HG02759 (cell line): ENCODE measurements around the gene TNS1.

Experiments
- ATAC-seq: cut with Tn5 transposase; IDR thresholded peaks from one replicate; pipeline ENCODE4 v1.9.1; 2021; ENCODE audit warnings: mild to moderate bottlenecking, moderate library complexity; ENCODE audit not compliant: unreplicated experiment

TNS1 gene

DNA sequence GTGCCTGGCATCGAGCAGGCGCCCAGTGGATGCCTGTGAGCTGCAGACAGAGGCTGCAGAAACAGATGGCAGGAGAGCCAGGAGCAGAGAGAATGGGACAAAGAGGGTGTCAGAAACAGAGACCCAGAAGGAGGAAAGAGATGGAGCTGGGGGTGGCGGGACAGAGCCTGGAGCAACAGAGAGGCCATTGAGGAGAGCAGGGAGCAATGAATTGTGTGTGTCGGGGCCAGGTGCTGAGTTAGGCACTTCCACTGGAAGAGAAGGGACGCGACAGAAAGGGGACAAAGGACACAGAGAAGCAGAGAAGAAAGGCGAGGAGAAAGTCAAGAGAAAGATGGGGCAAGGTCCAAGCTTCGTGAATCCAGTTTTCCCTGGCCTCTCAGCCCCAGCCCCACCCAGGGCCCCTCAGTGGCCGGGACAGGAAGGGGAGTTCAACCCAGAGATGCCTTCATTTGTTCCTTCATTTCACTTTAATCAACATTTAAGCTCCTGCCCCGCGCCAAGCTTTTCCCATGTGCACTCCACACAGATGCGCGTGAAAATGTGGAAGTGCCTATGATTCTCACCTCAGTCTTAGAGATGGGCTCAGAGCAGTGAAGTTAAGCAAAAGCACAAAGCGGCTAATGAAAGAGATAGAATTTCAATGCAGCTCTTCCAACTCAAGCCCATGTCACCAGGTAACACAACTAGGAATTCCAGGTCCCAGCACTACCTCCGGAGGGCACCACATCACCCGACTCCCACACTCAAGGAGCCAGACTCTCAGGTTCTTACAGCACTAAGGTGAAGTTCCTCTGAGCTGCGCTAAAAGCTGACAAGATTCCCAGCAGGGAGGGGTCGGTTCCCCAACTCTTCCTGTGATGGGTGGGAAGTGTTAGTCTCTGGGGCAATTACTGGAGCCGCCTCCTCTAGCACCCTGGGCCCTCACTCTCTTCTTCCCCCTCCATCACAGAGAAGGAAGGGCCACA lies 55.1 kb downstream of the TNS1 start:
- ATAC-seq: no peak

DNA sequence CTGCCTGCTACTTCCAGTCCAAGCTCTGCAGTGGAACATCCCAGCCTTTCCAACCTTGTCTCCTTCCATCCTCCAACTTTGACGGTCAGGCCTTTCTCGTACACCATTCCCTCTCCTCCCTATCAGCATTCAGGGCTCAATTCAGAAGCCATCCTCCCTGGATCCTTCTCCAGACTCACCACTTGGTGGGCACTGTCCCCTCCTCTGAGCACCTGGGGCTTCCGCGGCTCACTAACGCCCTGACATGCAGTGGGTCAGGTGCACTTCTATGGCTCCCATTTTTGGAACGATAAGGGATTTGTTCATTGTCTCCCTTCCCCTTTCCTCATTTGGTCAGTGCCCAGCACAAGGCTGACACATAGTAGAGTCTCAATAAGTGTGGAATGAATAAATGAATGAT lies 56.7 kb downstream of the TNS1 start:
- no peak for ATAC-seq

DNA sequence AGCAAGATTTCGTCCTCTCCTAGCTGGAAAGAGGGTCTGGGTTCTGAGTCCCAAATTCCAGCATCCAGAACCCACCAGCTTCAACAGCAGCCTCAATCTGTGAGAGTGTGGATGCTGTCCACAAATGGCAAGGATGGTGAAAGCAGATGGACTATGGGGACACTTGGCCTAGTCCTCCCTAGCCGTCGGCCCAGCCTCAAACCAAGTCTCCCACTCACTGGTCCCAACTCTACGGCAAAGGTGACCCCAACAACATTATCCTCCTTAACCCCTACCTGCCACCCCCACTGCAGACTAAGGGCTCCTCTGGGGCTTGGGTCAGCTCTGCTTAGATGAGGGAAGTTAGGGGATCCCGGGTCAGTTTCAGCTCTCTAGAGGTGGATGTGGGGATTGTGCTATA lies 57.3 kb downstream of the TNS1 start:
- no peak for ATAC-seq

DNA sequence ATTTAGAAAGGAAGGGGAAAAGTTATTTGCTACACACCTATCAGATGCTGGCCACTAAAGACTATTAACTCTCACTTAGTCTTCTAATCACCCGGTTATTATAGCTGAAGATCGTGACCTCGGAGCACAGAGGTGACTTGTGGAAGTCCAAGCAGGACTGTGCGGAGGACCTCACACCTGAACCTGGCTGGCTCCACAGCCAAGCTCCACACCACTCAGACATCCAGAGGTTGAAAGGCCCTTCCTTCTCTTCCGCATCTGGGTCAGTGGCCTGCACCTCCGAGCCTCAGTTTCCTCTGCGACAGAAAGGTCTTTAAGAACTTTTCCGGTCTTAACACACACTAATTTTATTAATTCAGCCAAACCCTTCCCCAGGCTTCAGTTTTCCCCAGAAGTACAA lies 57.9 kb downstream of the TNS1 start:
- no peak for ATAC-seq

DNA sequence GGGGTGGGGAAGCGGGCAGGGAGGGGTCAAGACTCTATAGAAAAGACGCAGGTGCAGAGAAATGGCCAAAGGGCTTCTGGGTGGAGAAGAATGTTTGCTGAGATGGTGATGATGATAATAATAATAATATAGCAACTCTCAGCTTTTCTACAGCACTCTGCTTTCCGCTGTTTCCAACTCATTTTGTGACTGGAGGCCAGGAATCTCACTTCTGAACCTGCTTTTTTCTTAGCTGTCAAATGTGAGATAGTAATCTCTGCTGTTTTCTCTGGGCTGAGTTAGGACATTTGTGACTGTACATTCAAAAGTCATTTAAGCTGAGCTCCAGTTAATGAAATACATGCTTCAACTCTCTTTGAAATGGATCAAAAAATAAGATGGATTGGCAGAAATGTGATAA lies 58.4 kb downstream of the TNS1 start:
- ATAC-seq: no peak

DNA sequence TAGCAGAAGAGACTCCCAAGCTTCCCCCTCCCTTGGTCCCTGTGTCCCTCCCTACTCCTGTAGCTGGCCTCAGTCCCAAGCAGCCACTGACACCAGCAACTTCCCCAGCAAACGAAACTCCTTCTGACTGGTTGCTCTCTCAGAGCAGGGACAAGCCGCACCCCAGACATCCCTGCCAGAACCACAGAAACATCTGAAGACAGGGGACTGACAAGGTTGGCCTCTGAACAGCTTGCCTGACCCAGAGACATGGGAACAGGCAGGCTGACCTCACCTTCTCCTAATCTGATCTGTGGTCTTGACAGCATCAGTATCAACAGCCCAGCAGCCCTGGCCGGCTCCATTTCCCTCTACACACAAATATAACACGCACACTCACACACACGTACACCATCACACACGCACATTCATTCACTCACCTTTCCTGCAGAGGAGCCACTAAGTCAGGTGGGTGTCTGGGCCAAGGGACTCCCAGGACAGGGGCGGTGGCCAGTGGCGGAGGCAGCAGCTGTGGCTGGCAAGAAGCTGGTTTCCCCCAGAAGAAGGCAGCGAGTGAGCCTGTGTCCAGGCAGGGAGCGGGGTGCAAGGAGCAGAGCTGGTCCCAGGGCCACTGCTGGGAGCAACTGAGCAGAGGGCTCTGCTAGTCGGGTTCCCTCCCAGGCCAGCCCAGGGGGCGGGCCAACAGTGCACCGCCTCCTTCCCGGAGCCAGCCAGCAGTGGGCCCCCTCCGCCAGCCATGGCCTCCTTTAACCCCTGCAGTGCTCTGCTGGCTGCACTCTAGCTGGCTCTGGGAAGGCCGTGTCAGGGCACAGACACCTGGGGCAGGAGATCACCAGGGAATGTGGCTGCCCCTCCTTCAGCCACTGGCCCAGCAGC lies 59.1 kb downstream of the TNS1 start:
- no peak for ATAC-seq

DNA sequence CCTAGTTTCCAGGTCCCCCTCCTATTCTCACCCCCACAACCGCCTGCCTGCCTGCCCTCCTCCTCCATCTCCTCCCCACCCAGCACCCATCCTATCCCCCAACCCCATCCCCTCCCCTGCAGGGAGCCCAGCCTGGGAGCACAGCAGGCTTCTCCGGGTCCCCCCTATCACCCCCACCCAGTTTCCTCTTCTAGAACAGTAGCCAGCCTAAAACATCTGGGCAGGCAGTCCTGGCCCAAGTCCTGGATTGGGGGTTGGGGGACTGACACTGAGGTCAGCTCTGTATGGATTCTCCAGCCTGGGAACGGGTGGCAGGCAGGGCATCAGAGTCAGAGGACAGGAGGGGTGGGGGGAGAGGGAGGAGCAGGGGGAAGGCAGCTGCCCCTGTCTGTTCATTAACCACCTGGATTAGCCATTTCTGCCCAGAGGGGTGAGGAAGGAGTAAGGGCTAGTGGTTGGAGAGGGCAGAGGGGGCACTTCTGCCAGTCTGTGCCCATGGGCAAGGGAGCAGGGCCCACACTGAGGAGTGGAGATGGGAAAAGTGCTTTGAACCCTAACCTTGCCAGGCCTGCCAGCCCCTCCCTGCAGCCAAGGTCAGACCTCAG lies 60.0 kb downstream of the TNS1 start:
- no peak for ATAC-seq

DNA sequence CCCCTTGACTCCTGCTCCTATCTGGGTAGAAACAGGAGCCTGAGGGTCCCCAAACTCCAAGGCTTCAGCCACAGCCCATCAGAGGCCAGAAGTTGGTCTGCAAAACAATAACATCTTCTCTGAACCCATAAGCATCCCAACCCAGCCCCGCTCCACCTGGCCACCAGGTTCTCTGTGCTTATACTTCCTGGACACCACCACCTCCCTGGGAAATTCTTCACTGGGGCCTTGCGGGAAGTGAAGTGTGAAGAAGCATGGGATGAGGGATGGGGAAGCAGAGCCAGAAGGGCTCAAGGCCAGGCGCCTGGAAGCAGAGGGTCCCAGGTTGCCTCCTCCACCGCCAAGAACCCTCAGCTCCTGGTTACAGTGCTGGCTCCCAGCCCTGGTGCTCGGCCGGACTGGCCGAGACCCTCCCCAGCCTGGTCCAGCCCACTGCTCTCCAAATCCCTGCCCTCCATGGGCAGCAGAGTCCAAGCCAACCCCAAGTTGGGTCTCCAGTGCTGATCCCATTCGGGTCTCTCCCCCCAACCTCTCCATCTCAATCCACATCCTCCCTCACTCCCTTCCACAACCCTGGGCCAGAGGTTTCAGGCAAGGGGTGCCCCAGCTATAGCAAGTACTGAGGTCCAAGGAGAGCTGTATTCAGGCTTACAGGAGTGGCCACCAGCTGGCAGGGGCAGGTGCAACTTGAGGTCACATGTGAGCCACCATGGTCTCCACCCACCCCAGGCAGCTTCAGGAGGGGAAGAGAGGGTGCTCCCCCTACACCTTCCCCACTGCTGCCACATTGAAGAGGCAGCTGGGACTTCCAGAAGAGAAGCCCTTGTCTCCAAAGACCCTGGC lies 60.7 kb downstream of the TNS1 start:
- no peak for ATAC-seq

DNA sequence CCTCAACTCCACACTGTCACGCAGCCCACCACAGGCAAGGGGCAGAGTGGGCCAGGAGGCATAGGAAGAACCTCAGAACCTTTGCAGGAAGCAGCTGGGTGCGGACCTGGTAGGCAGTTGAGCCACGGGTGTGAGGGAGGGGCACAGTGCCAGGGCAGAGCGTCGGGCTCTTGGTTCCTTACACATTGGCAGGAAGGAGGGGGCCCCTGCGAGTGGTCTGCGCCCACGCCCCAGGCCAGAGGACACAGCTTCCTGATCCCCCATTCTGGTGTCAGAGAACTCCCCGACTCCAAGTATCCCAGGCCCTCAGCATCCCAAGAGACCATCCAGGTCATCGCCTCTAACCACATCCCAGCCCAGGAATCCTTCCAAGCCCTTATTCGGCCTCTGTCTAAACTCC lies 61.5 kb downstream of the TNS1 start:
- no peak for ATAC-seq

DNA sequence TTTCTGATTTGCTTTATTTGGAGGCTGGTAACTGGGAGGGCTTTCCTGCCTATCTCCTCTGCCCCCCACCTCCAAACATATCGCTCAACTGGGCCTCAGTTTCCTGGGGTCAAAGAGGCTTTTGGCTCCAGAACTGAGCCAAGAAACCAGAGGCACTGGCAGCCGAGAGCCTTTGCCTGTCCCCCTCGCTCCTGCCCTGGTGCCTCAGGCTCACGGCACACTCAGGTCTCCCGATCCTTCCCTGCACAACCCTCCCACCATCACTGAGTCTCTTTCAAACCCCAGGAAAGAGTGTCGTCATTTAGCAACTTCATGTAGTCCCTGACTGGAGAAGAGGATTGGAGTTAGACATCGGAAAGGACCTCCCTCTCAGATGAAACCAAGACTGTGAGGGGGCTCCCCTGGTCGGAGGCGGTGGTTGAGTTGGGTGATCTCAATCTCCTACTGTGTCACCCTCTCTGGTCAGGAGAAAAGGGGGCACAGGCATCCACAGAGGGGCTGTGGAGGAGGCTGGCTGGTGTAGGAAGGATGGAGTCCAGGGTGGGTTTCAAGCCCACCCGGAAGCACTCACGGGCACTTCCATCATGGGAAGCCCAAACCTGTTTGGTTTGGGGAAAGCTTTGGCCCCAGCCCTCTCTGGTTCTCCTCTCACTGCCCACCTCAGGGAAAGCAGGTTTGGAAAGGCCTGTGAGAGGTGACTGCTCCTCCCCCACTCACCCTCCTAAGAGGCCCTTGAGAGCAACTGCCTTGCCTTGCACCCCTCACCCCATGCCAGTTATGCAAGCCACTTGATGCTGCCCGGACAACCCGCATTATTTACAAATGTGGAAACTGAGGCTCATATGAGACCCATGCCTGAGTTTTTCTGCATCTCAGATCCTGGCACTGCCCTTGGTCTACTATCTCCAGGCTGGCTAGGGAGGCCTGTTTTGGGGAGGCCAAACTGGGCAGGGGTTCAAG lies 62.3 kb downstream of the TNS1 start:
- ATAC-seq: no peak

DNA sequence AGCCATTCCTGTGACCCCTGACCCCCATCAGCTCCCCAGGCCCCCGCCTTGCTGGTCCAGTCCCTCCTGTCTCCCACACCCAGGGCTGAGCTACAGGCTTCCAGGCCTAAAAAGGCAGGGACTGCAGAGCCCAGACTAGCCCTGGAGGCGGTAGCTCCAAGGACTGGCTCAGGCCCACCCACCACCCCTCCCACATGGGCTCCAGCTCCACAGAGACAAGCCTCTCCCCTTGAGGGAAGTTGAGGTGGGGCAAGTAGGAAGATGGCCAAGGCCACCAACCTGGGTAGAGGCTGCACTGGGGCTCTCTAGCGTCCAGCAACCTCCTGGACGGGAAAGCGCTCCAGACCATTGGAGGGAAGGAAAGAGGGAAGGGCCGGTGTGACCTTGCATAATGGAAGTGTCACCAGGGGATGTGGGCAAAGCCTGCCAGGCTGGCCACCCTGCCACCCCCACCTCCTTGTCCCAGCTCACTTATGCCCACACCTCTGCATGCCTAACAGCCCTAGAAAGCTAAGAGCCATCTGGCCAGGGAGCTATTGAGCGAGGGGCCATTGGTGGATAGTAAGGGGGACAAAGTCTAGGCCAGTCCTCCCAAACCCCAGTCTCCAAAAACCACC lies 63.1 kb downstream of the TNS1 start:
- no peak for ATAC-seq

DNA sequence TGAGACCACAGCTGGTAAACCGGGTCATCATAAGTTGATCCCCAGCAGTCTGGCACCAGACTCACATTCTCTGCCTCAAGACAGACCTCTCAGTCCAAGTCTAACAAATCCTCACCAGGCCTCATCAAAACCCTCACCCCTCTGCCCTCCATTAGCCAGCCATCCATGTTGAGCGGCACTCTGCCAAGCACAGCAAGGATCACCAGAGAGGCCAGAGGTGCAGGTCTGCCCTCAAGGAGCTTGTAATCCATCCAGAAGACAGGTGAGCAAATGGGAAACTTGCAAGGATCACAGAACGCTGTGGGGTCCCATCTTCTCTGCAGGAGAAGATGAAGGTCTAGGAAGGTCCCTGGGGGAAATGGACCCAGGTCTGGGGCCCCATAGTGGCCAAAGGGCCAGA lies 63.6 kb downstream of the TNS1 start:
- ATAC-seq: no peak

DNA sequence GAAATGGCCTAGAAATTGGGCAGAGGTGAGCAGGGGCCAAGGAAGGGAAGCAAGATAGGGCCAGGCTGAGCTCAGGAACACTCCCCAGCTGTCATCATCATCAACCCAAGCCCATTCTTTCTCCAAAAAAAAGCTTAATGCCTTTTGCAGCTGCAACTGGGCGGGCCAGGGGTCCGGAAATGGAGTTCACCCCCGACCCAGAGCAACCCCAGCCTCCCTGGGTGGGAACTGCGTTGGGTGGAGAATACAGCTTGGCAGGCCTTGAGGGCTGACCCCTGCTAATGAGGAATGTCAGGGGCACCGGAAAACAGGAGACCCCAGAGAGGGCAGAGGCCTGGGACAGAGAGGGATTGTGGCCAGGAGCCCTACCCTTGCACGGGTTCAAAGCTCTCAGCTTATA lies 64.8 kb downstream of the TNS1 start:
- ATAC-seq: no peak

DNA sequence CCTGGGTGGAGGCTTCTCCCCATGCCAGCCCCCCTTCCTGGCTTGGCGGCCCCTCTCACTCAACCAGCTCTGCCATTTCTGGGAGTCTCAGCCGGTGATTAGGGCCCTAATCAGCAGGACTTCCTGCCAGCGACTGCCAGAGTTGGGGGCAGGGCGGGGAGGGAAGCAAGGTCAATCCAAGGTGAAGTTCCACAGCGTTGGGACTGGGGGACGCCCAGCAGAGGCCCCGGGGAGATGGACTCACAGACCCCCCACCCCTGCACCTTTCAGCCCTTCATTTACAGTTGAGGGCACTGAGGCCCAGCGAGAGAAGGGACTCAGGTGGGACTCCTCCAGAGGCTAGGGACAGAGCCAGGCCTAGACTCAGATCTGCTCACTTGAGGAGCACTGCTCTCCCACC lies 65.3 kb downstream of the TNS1 start:
- ATAC-seq: no peak

DNA sequence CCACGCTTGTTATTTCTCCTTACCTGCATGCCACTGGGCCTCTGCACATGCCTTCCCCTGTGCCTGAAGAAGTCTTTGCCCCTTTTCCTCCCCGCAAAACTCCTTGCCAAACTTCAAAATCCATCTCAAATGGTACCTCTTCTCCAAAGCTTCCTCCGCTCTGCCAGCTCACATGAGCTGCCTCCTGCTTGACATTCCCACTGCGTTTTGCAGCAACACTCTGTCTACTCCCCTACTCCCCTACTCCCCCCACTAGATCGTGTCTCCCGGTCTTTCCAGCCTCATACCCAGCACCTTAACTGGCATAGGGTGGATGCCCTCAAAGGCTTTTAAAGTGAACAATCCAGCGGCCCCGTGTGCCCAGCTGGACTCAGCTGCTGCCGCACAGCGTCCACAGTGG lies 65.8 kb downstream of the TNS1 start:
- ATAC-seq: no peak

DNA sequence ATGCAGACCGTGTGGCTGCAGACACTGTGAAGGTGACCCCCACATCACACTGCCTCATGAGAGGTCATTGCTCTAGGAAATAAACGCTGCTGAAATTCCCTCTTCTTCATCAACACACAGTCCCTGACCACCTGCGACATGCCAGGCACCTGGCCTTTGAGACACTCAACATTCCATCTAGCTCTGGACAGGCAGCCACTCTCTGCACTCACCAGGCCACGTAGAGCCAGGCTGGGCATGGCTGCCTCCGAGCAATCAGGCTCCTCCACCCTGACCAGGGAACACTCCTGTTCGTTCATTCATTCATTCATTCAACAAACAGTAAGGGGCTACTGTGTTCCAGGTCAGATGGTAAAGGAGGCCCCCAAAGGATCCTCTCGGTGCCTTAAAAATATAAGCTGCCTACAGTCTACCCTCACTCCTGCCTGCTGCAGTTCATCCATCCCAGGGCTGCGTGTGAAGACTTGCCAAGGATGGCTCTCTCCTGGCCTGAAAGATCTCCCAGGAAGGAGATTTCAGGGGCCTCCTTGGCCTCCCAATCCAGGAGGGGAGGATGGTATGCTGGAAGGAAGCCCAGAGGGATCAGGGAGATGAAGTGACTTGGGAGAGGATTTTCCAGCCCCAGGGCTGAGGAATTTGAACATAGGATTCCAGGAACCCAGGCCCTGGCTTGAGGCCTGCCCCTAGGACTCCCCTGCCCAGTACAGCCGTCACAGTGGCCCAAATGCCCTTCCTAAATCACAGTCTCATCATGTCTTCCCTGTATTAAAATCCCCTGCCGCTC lies 66.7 kb downstream of the TNS1 start:
- ATAC-seq: no peak

DNA sequence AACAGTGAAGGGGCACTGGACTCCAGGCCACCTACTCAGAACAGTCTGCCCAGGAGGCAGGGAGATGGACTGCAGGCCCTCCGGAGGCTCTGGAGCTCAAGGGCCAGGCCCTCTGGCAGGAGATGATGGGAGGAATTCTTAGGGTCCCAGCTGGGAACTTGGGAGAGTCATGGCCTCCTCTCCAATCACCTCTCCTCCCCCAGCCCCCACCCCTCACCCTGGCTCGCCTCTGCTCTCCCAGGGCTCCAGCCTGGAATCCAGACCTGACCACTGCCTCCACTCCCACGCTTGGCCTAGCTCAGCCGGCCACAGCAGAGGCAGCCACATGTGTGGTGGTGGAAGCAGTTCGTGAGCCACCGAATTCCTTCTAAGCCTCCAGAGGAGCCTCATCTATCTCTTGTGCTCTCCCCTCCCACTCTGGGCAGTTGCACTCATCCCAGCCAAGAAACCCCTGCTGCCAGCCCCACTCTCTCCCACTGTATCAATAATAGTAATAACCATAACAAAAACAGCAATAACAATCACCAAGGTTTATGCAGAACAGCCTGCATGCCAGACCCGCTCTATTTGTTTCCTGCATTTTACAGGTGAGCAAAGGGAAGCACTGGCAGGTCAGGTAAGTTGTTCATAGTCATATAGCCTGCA lies 67.4 kb downstream of the TNS1 start:
- no peak for ATAC-seq
